T-helper 9 cell (primary cell): ENCODE data around the gene CCDC61.
A peak's percentile ranks its signal among the peaks of the same experiment; 100 is the strongest.

Experiments
- DNase-seq: peaks from one replicate; pipeline ENCODE4 v3.0.0-alpha.2; 2020

The CCDC61 gene

DNA sequence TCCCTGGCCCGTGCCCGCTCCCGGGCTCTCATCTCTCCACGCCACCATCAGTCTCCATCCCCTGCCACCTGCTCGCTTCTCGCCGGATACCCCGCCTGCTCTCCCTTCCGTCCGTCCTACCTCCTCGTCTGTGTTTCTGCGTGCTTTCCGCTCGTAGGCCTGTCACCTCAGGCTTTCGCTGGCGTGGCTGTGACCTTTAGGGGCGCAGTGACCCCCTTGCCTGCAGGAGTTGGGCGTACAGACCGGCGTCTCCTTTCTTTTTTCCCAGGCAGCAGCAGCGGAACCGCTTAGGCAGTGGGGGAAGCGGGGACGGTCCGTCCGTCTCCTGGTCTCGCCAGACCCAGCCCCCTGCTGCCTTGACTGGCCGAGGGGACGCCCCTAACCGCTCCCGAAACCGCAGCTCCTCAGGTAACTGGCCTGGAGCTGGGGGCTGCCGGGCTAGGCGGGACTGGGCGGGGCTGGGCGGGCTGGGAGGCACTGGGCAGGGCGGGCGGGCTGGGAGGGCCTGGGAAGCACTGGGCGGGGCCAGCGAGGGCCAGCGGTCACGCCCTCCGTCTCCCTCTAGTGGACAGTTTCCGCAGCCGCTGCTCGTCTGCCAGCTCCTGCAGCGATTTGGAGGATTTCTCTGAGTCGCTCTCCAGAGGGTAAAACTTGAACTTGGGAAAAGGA, 21.3 kb downstream of the CCDC61 start:
- peak; percentile 81 for DNase-seq

DNA sequence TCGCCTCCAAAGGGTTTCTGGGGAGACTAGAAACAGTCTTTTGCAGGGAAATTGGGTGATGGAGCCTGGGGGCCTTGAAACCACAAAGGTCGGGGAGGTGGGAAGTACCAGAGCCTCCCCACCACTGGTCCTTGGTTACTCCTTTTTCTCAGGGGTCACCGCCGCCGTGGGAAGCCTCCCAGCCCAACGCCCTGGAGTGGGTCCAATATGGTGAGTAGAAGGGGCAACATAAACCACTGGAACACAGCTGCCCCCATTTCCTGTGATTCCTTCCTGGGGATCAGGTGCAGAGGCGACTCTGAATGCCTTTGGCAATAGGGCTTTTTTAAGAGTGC, 21.8 kb downstream of the CCDC61 start:
- DNase-seq, result no peak

DNA sequence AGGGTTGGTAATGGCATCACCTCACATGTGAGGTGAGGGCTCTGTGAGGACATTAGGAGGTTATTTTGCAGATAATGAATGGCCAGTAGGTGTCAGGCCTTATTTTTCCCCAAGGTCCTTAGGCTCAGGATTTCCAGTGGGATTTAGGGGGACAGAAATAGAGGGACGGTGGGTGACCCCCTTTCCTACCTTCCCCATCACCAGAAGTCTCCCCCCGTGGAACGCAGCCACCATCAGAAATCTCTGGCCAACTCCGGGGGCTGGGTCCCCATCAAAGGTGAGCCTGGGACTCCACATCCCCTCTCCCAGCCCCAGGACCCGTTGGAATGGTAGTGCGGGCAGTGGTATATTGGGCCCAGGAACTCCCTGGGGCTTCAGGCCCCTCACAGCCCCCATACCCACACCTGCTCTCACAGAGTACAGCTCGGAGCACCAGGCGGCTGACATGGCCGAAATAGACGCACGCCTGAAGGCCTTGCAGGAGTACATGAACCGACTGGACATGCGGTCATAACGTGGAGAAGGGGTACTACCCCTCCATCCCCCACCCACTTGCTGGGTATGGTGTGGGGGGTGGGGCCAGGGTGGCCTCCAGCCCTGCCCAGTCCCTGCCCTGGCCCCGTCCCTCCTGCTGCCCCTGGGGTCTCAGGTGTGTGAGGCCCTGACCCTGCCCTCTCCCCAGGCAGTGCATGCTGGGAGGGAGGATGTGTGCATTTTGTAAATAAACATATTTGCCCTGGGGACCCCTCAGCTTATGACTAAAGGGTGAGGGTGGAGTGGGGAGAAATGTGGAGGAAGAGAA, 22.8 kb downstream of the CCDC61 start:
- no peak for DNase-seq

DNA sequence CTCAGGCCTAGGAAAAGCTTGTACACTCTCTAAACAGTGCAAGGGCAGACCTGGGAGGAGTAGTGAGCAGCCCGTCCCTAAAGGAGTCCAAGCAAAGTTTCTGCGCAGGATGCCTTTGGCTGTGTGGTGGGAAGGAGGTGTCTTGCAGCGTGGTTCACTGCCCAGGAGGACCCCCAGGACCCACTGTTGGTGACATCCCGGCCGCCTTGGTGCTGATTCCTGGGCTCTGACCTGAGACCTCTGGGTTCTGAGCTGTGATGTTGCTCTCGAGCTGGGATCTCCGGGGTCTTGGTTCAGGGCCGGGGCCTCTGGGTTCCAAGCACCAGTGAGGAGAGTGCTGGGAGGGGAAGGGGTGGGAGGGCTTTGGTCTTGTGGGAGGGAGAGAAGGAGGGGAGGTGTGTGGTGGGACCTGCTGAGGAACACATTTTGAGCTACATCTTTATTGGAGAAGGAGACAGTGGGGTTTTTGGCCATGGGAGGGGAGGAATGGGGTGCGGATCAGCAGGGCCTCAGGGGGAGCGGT, 23.5 kb downstream of the CCDC61 start:
- DNase-seq, result no peak

DNA sequence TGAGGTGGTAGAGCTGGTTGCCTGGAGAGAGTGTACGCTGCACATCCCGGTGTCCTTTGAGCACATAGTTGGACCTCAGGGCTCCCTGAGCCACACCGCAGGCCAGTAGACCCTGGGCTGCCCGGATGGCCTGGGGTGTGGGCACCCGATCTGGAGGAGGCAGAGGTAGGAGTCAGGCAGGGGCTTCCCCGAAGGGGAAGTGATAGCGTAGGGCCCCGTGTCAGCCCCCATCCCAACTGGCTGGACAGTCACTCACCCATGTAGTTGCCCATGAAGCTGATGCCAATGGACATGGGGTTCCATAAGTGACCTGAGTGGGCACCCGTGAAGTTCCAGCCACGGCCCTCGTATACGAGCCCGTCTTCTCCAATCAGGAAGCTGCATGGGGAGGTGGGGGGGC, 24.0 kb downstream of the CCDC61 start:
- DNase-seq, result no peak

DNA sequence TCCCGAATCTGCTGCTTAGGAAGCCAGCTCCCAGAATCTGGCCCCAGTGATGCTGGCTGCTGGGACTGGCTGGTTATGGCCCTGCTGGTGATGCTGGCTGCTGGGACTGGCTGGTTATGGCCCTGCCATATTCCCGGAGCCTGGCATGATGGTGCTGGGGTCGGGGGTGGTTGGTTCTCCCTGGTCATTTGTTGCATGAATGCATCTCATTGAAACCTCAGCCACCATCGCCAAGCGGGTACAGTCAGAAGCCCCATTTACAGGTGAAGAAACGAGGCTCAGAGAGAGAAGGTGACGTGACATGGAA, 25.5 kb downstream of the CCDC61 start:
- no peak for DNase-seq

DNA sequence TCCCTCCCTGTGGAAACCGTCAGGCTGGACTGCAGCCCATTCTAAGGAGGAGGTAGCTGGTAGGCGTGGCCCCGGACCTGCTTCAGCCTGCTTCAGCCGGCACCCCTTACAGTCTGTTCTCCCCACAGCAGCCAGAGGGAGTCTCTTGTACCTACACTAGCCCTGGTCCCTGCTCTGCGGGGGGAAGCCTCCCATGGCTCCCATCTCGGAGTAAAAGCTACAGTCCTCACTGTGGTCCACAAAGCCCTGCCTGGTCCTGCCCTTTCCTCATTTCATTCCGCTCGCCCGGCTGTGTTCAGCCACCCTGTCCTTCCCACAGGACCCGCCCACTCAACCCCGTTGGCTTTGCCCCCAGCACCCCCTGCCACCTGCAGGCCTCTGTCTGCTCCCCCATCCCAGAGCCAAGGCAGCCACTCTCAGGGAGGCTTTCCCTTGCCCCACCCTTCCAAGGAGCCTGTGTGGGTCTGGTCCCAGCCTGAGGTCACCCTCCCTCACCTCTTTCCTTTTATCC, 26.3 kb downstream of the CCDC61 start:
- DNase-seq, result no peak

DNA sequence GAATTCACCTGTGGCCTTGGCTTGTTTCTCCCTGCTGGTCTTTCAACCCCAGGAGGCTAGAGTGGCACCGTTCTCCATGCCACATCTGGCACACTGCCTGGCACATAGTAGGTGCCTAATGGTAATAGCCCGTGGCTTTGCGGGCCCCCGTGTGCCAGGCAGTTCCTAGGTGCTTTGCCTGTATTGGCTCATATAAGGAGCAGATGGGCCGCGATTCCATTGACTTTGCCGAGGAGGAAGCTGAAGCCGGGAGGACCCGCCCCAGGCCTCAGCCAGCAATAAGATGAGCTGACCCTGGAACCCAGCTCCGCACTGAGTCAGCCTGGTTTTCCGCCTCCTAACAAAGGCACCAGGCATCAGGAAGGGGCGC, 26.8 kb downstream of the CCDC61 start:
- DNase-seq, result no peak

DNA sequence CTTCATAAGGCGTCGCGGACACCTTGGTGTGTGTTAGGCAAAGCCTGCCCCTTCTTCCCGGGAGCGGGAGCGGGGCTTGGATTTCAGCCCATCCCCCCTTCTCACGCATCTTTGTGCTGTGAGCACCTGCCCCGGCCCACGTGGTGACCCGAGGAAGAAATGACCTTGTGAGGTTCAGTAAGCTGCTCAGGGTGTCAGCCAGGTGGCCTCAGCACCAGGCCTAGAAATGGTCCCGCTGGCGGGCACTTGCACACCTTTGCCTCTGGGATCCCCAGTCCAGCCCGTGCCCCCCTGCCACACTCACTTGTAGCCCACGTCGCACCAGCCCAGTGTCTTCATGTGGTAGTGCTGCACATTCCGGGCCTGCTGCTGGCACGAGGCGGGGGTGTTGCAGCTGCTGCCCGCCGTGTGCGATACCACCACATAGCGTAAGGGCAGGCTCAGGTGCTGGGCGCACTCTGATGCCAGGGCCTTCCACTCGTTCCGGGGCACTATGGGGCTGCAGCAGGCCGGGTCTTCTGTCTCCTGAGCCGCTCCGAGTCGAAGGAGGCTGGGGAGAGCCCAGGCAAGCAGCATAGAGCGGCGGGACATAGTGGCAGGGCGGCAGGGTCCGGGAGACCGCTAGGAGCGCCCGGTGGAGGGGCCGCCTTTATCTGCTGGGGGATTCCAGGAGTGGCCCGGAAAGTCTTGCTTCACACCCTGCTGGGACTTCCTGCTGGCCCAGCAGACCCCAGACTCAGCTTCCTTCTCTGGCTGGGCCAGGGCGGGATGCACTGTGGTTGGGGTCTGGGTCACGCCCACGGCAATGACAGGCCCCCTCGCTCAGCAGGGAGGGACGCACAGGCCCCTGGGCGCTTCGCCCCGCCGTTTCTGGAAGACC, 27.4 kb downstream of the CCDC61 start, which contains the start of gene PGLYRP1:
PGLYRP1 (minus strand) TSS at position 623 of the 880 bp plus-strand sequence; CDS start at position 591, 32 bp downstream.
- no peak for DNase-seq

DNA sequence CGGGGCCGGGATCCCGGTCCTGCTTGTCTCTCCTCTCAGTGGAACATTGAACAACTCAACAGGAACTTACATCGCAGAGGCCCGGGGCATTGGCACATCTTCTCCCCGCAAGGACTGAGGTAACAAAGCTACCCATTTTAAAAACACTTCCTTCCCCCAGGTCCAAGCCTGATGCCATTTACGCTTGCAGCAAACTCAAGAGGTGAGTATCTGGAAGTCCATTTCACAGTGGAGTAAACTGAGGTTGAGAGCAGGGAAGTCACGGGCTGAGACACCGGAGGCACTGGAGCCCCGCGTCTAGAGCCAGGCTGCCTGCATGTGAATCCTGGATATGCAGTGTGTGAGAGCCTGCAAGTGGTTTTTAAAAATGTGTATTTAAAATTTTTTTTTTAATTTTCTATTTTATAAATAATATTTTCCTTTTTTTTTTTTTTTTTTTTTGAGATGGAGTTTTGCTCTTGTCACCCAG, 28.1 kb downstream of the CCDC61 start:
- no peak for DNase-seq

DNA sequence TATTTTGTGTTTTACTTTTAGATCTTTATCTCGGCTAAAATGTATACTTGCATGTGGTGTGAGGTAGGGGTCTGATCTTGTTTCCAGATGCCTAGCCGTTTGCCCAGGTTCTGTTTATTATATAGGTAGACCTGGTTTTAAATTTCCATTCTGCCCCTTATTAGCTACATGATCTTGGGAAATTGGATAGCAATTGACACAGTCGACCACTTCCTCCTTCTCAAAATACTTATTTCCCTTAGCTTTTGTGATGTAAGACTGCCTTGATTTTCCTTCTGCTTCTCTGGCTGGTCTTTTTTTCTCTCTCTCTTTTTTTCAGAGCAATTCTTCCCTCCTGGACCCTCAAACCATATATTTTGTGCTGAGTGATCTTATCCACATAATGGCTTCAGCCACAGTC, 30.6 kb downstream of the CCDC61 start:
- DNase-seq, result no peak

DNA sequence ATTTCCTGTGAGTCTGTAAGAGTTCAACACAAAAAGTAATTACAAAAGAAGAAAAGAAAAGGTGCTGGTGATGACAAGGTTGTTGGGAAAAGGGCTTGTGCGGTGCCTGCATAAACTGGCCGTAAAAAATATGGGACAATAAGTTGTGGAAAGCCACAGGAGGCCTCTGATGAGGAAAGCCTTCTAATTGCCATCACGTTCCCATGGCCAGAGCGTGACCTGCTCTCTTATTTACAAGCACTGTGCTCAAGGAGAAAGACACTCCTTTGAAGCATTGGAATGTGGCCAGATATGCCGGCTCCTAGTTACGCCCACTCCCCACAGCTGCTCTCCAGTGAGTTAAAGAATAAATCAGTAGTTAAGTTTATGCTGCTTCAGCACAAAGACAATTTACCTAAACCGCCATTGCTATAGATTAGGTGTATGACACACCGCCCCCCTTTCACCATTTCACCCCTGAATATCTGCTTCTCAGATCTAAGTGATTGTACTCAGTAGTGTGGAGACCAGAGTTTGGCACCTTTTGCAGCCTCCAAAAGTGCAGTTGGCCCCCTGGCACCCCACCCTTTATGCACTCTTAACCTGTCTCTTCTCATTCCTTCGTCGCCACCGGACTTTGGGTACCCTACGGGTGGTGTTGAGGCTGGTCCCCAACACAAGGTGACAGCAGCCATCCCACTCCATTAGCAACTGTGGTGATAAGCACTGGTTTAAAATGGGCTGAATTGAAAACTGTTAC, 35.7 kb downstream of the CCDC61 start:
- no peak for DNase-seq

DNA sequence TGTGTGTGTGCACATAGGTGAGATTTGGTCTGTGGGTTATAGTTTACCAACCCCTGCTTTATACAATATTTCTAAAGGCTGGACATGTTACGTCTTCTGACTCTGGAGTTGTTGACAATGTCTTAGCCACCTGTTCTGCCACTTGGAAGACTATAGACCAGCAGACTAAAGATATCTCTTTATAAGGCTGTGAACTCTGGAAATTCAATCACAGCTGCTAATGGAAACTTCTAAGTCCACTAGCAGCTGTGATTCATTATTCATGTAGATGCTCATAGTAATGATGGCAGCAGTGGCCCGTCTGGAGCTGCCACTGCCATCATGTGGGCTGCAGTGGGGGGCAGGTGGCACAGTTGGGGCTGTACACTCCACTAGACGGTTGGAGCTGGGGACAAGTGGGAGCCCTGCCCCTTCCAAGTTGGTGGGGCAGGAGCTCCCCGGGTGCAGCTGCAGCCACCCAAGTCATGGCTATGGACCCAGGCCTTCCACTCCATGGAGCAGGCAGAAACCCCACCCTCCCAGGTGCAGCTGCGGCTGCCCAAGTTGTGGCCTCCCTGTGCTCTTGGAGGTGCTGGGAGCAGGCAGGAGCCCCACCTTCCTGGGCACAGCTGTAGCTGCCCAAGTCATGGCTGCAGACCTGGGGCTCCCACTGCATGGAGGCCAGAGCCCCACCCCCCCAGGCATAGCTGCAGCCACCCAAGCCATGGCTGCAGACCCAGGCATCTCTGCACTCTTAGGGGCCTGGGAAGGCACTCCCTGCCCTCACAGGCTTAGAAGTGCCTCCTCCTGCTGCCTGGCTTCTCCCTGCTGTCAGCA, 36.7 kb downstream of the CCDC61 start:
- DNase-seq, result no peak

DNA sequence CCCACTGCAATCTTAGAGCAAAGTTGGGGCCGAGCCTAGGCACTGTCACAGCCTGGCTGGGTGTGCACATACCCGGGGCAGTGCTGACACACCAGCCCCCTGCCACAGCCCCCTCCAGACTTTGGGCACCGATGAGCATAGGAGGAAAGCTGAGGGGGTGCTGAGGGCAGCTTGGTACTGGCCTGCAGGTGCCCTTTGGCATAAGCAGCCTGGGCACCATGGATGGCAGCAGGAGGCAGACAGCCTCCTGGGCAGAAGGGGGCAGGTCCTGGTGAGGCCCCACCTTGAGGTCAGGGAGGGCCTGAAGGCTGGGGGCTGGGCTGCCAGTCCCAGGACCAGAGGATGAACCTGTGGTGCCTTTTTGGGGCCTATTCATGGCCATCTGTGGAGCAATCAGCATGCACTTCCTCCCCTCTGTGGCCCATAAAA, 37.3 kb downstream of the CCDC61 start:
- no peak for DNase-seq

DNA sequence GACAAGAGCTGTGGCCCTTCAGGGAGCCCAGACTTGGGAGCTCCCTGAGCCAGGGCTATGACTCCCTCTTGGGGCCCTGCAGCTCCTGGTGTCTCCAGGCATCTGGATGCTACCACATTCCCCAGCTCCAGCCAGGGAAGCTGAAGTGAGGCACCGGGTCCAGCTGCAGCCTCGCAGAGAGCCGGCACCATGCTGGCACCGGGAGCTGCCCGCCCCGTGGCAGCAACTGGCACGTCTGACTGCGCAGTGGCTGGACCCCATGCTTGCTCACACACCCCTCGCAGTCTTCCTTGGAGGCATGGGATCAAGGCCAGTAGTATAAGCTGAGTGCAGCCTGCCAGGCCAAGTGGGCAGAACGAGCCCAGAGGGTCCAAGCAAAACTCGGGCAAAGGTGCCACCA, 38.1 kb downstream of the CCDC61 start:
- no peak for DNase-seq

DNA sequence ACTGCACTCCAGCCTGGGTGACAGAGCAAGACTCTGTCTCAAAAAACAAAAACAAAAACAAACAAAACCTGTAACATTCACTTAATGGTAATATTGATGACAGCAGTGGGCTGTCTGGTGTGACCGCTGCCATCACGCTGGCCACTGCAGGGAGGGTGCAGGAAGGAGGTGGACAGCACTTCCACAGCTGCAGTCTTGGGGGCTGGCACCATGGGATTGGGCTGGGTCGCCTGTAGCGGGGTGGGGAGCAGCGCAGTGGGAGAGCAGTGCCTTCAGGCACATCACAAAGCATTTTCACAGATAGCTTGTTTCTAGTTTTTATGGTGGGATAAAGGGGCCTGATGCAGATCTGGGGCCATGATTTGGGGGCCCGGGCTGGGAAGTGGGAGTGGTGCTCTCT, 40.3 kb downstream of the CCDC61 start:
- DNase-seq, result no peak

DNA sequence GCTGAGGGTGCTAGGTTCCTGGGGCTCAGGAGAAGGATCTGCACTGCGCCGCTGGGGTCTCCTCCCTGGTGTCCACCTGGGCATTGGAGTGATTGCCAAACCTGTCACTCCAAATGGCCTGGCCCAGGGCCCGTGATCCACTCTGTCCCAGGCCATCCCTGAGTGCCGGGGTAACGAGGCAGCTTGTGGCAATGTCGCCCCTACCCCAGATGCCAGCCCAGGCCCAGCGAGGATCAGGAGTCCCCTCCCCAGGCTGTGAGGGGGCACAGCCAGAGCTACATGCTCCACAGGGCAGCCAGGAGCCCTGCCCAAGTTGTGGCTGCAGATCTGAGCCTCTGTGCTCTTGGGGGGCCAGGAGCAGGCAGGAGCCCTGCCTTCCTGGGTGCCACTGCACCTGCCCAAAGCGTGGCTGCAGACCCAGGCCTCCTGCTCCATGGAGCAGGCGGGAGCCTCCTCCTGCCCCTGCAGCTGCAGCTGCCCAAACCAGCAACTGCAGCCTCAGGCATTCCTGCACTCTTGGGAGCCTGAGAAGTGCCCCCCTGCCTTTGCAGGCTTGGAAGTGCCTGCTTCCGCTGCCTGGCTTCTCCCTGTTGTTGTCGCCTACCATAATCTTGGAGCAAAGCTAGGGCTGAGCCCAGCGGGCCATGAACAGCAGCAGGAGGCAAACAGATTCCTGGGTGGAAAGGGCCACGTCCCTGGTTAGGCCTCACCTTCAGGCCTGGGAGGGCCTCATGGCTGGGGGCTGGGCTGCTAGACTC, 40.9 kb downstream of the CCDC61 start:
- no peak for DNase-seq

DNA sequence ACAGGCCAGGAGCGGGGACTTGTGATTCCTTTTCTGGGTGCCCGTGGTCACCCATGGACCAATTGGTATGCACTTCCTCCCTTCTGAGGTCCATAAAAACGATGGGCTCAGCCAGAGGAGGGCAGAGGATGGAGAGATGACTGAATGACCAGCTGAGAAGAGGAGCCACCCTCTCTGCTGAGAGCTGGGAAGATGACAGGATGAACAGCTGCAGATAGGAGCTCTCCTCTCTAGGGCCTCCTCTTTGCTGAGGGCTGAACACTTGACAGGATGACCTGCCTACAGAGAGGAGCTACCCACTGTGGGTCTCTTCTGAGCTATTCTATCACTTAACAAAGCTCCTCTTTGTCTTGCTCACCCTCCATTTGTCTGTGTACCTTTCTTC, 41.5 kb downstream of the CCDC61 start:
- no peak for DNase-seq

DNA sequence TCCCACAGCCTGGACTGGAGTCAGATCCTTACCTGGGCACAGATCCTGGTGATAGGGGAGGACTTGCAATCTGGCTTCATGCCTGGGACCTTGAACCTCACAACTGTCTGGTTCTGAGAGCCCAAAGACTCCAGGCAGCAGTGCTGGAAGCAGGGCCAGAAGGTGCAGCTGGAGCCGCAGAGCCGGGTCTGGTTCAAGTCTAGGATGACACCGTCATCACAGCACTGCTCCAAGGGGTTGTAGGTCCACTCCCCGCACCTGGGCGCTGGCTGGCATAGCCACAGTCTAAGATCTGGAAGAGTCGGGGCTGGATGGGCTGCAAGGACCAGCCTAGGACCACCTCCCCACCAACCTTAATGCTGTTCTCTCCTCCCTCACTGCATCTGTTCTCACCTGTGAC, 44.9 kb downstream of the CCDC61 start:
- no peak for DNase-seq

DNA sequence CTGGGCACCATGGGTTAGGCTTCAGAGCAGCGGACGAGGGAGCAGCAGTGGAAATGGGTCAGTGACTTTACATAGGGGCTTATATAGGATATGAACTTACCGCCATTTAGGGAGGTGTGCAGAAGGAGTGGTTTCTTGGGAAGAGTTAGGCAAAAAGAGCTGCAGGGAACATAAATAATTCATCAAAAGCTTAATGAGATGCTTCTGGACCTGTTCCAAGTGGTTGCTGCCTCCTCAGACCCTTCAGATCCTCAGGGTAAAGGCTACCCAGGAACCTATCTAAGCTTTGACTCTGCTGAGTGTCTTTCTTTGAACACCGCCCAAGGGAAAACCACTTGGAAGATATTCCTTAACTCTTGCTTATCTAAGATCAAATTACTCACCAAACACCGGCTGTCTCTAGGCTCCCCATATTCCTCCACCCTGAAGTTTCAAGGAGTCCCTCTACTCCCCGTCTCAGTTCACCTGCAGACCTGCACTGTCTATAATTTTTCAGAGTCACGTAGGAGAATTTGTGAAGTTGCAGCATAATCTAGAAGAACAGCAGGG, 45.8 kb downstream of the CCDC61 start, which contains the start of gene IGFL4:
IGFL4 (minus strand) TSS at position 51 of the 549 bp plus-strand sequence; CDS start at position 11, 40 bp downstream.
- no peak for DNase-seq
